HepG2 (cell line): Measurements from ENCODE around the gene ALPK1. TPM values are rescaled to one million over a fixed set of nuclear protein-coding genes. Genes with fewer than 3 reads are reported as not detected.

Experiments used
- BRCA1 ChIP-seq: sonication (generic); formaldehyde crosslinking; IDR thresholded peaks from 2 replicates; pipeline ENCODE4 v1.4.0; 2020; ENCODE audit warnings: missing genetic modification reagents
- DNMT1 ChIP-seq: sonication (generic); formaldehyde crosslinking; IDR thresholded peaks from 2 replicates; pipeline ENCODE4 v1.5.1; 2020; ENCODE audit warnings: mild to moderate bottlenecking, missing genetic modification reagents
- FOXC1 ChIP-seq: sonication (generic); formaldehyde crosslinking; IDR thresholded peaks from 2 replicates; pipeline ENCODE4 v1.8.0; 2022; ENCODE audit warnings: mild to moderate bottlenecking, missing genetic modification reagents, borderline replicate concordance
- FOXO1 ChIP-seq: sonication (generic); formaldehyde crosslinking; IDR thresholded peaks from 2 replicates; pipeline ENCODE4 v1.4.0; 2020; ENCODE audit warnings: missing genetic modification reagents
- GTF3A ChIP-seq: sonication (generic); formaldehyde crosslinking; conservative IDR thresholded peaks from 2 replicates; pipeline ENCODE4 v1.4.0; 2020; ENCODE audit warnings: mild to moderate bottlenecking, missing genetic modification reagents
- NPAS2 ChIP-seq: sonication (generic); formaldehyde crosslinking; IDR thresholded peaks from 2 replicates; pipeline ENCODE4 v1.8.0; 2022; ENCODE audit warnings: mild to moderate bottlenecking, missing genetic modification reagents, borderline replicate concordance
- RAD21 ChIP-seq: fragments of 450-650 bp; formaldehyde crosslinking; IDR thresholded peaks from 2 replicates; pipeline ENCODE4 v1.5.0; 2020; ENCODE audit warnings: mild to moderate bottlenecking
- SP140L ChIP-seq: sonication (generic); formaldehyde crosslinking; IDR thresholded peaks from 2 replicates; pipeline ENCODE4 v1.4.0; 2020; ENCODE audit warnings: missing genetic modification reagents, borderline replicate concordance
- TMF1 ChIP-seq: sonication (generic); formaldehyde crosslinking; IDR thresholded peaks from 2 replicates; pipeline ENCODE4 v1.8.1; 2022; ENCODE audit warnings: low read depth, missing genetic modification reagents
- TOE1 ChIP-seq: sonication (generic); formaldehyde crosslinking; IDR thresholded peaks from 2 replicates; pipeline ENCODE4 v1.4.0; 2020; ENCODE audit warnings: mild to moderate bottlenecking, missing genetic modification reagents
- XRCC5 ChIP-seq: fragments of 200-400 bp; formaldehyde crosslinking; optimal IDR thresholded peaks from 2 replicates; pipeline ENCODE3; 2017; ENCODE audit warnings: mild to moderate bottlenecking, low read length
- ZBTB1 ChIP-seq: sonication (generic); formaldehyde crosslinking; IDR thresholded peaks from 2 replicates; pipeline ENCODE4 v1.4.0; 2020; ENCODE audit warnings: missing genetic modification reagents, borderline replicate concordance
- ZKSCAN8 ChIP-seq: IDR thresholded peaks from 2 replicates; pipeline ENCODE4 v1.6.1; 2016; ENCODE audit warnings: borderline replicate concordance, missing genetic modification reagents, missing compliant biosample characterization
- ZNF160 ChIP-seq: sonication (generic); formaldehyde crosslinking; IDR thresholded peaks from 2 replicates; pipeline ENCODE4 v1.8.0; 2022; ENCODE audit warnings: mild to moderate bottlenecking, inconsistent platforms, missing genetic modification reagents
- ZNF562 ChIP-seq: sonication (generic); formaldehyde crosslinking; IDR thresholded peaks from 2 replicates; pipeline ENCODE4 v1.8.0; 2022; ENCODE audit warnings: missing genetic modification reagents, borderline replicate concordance
- ZNF598 ChIP-seq: sonication (generic); formaldehyde crosslinking; IDR thresholded peaks from 2 replicates; pipeline ENCODE4 v1.5.1; 2020; ENCODE audit warnings: mild to moderate bottlenecking, missing genetic modification reagents, borderline replicate concordance
- polyA plus RNA-seq, 8 experiments: library from polyadenylated mRNA; depleted of rRNA in 3 of 8; stranded (reverse) in 7 of 8; unstranded in 1 of 8; fragments of >200 nt; fragmentation: Illumina TruSeq in 4 of 8; extraction: Trizol in 4 of 8; gene quantifications; 2 replicates each; pipeline versions ENCODE4 v1.2.1 to v1.2.3, GENCODE V29; 2011 to 2016; ENCODE audit warnings: low read depth in 4 of 8, missing spikeins in 1 of 8, mixed read lengths in 1 of 8; ENCODE audit not compliant: insufficient read depth in 1 of 8
- total RNA-seq, 5 experiments: library from RNA; depleted of rRNA; stranded (reverse); fragments of >200 nt; fragmentation: Illumina TruSeq; extraction: Trizol; gene quantifications; 2 replicates each; pipeline ENCODE4 v1.2.3, GENCODE V29; 2016; ENCODE audit warnings: low read depth in 1 of 5
- TF ChIP-seq, protein P1 (sequence below): sonication (generic); formaldehyde crosslinking; IDR thresholded peaks from 2 replicates; pipeline ENCODE4 v1.4.0; 2020; ENCODE audit warnings: missing genetic modification reagents, mild to moderate bottlenecking, borderline replicate concordance
- TF ChIP-seq, protein P2 (sequence below): sonication (generic); formaldehyde crosslinking; IDR thresholded peaks from 2 replicates; pipeline ENCODE4; 2020; ENCODE audit warnings: missing genetic modification reagents, mild to moderate bottlenecking, borderline replicate concordance
- TF ChIP-seq, protein P3 (sequence below): sonication (generic); formaldehyde crosslinking; IDR thresholded peaks from 2 replicates; pipeline ENCODE4 v1.4.0; 2020; ENCODE audit warnings: missing genetic modification reagents
- TF ChIP-seq, protein P4 (sequence below): fragments of 450-650 bp; IDR thresholded peaks from 2 replicates; pipeline ENCODE4 v1.6.1; 2016

The ALPK1 gene
- total and polyA plus RNA-seq, 2 of the 13 experiments (the other 11 are each of a cell fraction or from before 2014, with no cell fraction given), result 0.61 to 1.3 TPM

- TF ChIP-seq RAD21 (CRISPR knock-in tag) (peak; percentile 41; the same call in 1 of the 2 replicates), ZKSCAN8 (no peak), TMF1 (CRISPR knock-in tag) (no peak), SP140L (no peak), DNMT1 (no peak), XRCC5 (peak; percentile 69), TOE1 (CRISPR knock-in tag) (no peak), NPAS2 (CRISPR knock-in tag) (no peak), FOXC1 (no peak), ZNF160 (CRISPR knock-in tag) (no peak), GTF3A (CRISPR knock-in tag) (no peak), ZBTB1 (no peak), FOXO1 (CRISPR knock-in tag) (no peak), BRCA1 (CRISPR knock-in tag) (no peak), ZNF598 (CRISPR knock-in tag) (no peak), ZNF562 (CRISPR knock-in tag) (no peak)
- TF ChIP-seq, protein P1, sequence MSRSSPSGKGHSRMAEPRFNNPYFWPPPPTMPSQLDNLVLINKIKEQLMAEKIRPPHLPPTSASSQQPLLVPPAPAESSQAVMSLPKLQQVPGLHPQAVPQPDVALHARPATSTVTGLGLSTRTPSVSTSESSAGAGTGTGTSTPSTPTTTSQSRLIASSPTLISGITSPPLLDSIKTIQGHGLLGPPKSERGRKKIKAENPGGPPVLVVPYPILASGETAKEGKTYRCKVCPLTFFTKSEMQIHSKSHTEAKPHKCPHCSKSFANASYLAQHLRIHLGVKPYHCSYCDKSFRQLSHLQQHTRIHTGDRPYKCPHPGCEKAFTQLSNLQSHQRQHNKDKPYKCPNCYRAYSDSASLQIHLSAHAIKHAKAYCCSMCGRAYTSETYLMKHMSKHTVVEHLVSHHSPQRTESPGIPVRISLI (CRISPR knock-in tag), result no peak
- TF ChIP-seq, protein P2, sequence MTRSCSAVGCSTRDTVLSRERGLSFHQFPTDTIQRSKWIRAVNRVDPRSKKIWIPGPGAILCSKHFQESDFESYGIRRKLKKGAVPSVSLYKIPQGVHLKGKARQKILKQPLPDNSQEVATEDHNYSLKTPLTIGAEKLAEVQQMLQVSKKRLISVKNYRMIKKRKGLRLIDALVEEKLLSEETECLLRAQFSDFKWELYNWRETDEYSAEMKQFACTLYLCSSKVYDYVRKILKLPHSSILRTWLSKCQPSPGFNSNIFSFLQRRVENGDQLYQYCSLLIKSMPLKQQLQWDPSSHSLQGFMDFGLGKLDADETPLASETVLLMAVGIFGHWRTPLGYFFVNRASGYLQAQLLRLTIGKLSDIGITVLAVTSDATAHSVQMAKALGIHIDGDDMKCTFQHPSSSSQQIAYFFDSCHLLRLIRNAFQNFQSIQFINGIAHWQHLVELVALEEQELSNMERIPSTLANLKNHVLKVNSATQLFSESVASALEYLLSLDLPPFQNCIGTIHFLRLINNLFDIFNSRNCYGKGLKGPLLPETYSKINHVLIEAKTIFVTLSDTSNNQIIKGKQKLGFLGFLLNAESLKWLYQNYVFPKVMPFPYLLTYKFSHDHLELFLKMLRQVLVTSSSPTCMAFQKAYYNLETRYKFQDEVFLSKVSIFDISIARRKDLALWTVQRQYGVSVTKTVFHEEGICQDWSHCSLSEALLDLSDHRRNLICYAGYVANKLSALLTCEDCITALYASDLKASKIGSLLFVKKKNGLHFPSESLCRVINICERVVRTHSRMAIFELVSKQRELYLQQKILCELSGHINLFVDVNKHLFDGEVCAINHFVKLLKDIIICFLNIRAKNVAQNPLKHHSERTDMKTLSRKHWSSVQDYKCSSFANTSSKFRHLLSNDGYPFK (CRISPR knock-in tag), result 0 out of 2 replicates have a peak, but pooled peaks have one; percentile 26
- TF ChIP-seq, protein P3, sequence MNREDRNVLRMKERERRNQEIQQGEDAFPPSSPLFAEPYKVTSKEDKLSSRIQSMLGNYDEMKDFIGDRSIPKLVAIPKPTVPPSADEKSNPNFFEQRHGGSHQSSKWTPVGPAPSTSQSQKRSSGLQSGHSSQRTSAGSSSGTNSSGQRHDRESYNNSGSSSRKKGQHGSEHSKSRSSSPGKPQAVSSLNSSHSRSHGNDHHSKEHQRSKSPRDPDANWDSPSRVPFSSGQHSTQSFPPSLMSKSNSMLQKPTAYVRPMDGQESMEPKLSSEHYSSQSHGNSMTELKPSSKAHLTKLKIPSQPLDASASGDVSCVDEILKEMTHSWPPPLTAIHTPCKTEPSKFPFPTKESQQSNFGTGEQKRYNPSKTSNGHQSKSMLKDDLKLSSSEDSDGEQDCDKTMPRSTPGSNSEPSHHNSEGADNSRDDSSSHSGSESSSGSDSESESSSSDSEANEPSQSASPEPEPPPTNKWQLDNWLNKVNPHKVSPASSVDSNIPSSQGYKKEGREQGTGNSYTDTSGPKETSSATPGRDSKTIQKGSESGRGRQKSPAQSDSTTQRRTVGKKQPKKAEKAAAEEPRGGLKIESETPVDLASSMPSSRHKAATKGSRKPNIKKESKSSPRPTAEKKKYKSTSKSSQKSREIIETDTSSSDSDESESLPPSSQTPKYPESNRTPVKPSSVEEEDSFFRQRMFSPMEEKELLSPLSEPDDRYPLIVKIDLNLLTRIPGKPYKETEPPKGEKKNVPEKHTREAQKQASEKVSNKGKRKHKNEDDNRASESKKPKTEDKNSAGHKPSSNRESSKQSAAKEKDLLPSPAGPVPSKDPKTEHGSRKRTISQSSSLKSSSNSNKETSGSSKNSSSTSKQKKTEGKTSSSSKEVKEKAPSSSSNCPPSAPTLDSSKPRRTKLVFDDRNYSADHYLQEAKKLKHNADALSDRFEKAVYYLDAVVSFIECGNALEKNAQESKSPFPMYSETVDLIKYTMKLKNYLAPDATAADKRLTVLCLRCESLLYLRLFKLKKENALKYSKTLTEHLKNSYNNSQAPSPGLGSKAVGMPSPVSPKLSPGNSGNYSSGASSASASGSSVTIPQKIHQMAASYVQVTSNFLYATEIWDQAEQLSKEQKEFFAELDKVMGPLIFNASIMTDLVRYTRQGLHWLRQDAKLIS (CRISPR knock-in tag), result no peak
- TF ChIP-seq, protein P4, sequence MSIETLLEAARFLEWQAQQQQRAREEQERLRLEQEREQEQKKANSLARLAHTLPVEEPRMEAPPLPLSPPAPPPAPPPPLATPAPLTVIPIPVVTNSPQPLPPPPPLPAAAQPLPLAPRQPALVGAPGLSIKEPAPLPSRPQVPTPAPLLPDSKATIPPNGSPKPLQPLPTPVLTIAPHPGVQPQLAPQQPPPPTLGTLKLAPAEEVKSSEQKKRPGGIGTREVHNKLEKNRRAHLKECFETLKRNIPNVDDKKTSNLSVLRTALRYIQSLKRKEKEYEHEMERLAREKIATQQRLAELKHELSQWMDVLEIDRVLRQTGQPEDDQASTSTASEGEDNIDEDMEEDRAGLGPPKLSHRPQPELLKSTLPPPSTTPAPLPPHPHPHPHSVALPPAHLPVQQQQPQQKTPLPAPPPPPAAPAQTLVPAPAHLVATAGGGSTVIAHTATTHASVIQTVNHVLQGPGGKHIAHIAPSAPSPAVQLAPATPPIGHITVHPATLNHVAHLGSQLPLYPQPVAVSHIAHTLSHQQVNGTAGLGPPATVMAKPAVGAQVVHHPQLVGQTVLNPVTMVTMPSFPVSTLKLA, result 0 out of 2 replicates have a peak, but pooled peaks have one; percentile 7
These were observed 51.5 kb downstream of the ALPK1 start (continued) for GRCh38 chr4:112348488-112349158.
